Putamen (tissue), 1 donor: ENCODE results near the gene RILPL1.
A peak's percentile ranks its signal among the peaks of the same experiment; 100 is the strongest.
"Not testable (repeated sequence)": the region's sequence is repeated elsewhere in the genome, so short reads cannot be mapped to it uniquely, and the experiment has no call there.

Experiments used
- DNase-seq: peaks from one replicate; pipeline ENCODE4 v3.0.0-alpha.2; 2016; ENCODE audit warnings: low spot score

Gene RILPL1

DNA sequence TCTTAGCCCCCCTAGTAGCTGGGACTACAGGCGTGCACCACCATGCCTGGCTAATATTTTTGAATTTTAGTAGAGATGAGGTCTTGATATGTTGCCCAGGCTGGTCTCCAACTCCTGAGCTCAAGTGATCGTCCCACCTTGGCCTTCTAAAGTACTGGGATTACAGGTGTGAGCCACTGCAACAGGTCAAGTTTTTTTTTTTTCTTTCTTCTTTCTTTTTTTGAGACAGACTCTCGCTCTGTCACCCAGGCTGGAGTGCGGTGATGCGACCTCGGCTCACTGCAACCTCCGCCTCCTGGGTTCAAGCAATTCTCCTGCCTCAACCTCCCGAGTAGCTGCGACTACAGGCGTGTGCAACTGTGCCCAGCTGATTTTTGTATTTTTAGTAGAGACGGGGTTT lies 70.3 kb downstream of the RILPL1 start:
- DNase-seq: not testable (repeated sequence)

DNA sequence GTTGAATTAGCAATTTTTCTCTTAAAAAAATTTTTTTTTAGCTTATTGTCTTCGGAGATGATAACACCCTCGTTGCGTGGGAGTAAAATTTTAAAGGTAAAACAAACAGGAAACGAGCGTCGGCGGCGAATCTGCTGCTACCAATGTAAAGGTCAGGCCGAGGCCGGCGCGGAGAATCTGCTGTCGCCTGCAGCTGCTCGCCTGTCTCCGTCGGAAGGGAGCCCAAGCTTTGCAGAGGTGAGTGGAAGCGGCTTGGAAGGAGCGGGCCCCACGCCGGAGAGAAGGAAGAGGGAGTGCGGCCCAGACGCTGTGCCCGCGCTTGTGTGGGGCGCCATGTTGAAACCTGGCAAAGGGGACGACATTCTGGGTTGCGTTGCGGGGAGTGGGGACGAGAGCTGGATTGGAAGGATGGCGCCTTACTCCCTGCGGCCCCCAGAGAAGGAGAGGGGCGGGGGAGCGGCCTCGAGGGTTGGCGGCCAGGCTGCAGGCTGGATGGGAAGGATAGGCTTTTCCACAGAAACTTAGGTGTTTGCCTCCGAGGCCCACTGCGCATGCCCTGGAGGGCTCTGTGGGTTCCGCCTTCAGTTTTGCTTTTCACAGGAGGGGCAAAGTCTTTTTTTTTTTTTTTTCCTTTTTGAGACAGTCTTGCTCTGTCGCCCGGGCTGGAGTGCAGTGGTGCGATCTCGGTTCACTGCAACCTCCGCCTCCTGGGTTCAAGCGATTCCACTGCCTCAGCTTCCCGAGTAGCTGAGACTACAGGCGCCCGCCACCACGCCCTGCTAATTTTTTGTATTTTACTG lies 75.3 kb downstream of the RILPL1 start, which contains the start of gene SNRNP35:
SNRNP35 (plus strand) TSS at position 160 of the 800 bp plus-strand sequence. CDS start 7,402 bp downstream, outside the sequence.
- DNase-seq: peak; percentile 86

DNA sequence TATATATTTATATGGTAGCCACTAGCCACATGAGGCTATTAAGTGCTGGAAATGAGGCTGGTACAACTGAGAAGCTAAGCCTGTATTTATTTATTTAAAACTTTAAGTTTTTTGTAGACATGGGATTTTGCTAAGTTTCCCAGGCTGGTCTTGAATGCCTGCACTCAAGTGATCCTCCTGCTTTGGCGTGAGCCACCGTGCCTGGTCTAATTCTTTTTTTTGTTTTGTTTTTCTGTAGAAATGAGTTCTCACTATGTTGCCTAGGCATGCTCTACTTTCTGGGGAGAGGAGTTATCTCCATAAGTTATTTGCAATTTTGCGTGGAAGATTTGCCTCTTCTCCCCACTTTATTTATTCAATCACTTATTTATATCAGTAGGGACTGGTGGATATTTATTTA lies 80.4 kb downstream of the RILPL1 start:
- no peak for DNase-seq

DNA sequence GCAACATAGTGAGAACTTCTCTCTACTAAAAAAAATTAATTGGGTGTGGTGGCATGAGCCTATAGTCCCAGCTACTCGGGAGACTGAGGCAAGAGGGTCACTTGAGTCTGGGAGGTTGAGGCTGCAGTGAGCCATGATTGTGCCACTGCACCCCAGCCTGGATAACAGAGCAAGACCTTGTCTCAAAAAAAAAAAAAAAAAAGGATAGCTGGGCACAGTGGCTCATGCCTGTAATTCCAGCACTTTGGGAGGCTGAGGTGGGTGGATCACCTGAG lies 81.3 kb downstream of the RILPL1 start:
- not testable (repeated sequence) for DNase-seq

DNA sequence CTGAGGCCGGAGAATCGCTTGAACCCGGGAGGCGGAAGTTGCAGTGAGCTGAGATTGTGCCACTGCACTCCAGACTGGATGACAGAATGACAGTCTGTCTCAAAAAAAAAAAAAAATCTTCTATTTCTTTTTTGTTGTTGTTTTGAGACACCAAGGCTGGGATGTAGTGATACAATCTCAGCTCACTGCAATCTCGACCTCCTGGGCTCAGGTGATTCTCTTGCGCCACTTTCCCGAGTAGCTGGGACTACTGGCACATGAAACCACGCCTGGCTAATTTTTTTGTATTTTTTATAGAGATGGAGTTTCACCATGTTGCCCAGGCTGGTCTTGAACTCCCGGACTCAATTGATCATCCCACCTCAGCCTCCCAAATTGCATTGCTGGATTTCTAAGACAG lies 82.9 kb downstream of the RILPL1 start:
- no peak for DNase-seq

DNA sequence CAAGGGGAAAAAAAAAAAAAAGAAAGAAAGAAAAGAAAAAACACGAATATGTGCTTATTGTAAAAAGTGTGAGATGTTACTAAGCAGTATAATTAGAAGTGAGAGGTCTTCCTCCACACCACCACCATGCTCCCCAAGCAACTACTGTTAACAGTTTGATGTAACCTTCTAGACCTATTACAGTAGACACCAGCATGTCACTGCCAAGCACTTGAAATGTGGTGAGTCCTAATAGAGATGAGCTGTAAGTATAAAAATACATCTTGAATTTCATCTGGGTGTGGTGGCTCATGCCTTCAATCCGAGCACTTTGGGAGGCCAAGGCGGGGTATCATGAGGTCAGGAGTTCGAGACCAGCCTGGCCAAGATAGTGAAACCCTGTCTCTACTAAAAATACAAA lies 83.7 kb downstream of the RILPL1 start:
- DNase-seq: no peak

DNA sequence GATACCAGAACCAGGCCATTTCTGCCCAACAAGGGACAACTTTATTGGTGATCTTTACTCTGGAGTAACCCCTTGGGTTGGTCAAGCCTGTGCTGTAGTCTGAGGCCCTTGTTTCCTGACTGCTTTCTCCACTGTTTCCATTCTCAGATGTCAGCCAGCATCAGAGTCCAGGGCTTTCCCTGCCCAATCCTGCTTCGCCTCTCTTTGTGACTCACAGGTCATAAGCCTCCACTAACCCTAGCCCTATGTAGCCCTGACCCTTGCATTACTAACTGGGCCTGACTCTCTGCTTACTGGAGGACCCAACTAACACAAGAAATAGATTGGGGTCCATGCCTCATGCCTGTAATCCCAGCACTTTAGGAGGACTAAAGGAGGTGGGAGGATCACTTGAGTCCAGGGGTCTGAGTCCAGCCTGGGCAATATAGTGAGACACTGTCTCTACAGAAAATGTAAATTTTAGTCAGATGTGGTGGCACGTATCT lies 84.2 kb downstream of the RILPL1 start:
- no peak for DNase-seq

DNA sequence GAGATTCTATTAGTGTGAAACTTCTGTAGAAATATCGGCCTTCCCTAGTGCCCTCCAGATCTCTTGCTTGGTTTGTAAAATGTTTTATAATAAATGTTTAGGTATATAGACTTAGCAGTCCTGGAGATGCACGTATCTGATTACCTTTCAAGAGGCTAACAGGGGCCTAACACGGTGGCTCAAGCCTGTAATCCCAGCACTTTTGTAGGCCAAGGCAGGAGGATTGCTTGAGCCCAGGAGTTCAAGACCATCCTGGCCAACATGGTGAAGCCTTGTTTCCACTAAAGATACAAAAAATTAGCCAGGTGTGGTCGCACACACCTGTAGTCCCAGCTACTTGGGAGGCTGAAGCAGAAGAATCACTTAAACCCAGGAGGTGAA lies 87.2 kb downstream of the RILPL1 start:
- no peak for DNase-seq

DNA sequence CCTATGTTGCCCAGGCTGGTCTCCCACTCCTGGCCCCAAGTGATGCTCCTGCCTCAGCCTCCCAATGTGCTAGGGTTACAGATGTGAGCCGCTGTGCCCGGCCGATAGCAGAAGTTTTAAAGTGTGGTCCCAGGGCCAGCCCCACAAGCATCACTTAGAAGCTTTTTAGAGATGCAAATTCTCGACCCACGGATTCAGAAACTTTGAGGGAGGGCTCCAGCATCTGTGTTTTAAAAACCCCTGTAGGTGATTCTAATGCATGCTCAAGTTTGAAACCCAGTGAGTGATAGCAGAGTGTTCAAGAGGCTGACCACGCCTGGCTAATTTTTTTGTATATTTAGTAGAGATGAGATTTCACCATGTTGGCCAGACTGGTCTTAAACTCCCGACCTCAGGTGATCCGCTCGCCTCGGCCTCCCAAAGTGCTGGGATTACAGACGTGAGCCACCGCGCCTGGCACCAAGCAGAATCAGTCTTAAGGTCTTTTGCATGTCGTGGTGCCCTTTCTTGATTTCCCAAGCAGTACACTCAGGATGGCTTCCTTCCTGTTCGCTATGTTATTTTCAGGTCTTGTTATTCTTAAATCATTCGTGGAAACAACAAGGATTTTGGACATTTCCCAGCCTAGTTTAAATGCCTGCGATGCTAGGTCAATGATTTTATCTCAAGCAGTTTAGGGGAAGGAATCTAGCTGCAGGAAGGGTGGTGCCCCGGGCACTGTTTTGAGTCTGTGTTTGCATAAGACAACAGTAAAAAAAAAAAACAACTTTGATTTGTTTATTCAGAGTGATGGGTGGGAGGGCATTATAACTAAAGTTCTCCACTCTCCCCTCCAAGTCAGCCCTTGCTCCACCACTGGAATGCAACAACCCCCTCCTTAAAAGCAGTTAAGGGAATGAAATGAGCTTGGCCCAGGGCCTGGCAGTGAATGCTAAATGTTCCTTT lies 87.9 kb downstream of the RILPL1 start:
- DNase-seq: no peak

DNA sequence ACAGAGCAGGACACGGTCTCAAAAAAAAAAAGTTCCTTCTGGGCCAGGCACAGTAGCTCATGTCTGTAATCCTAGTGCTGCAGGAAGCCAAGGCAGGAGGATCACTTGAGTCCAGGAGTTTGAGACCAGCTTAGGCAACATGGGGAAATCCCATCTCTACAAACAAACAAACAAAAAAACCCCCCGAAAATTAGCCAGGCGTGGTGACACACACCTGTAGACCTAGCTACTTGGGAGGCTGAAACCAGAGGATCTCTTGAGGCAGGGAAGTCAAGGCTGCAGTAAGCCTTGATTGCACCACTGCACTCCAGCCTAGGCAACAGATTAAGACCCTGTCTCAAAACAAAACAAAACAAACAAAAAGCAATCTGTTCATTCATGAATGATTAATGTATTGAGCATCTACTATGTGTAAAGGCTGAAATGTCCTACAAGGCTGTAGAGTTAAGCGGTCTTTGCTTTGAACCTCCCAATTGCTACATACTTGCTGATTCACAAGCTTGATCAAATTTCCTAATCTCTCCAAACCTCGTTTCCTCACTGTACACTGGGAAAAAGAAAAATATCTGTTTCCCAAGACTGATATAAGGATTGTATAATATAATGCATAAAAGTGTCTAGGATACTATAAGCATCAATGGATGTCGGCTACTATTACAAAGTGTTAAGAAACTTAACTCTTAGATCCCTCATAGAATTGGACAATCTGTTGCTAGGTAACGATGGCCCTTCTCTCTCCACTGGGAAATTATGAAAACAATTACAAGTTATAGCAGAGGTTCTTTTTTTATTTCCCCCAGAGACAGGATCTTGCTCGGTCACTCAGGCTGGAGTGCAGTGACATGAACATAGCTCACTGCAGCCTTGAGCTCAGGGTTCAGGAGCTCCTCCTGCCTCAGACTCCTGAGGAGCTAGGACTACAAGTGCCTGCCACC lies 89.2 kb downstream of the RILPL1 start:
- DNase-seq: no peak

DNA sequence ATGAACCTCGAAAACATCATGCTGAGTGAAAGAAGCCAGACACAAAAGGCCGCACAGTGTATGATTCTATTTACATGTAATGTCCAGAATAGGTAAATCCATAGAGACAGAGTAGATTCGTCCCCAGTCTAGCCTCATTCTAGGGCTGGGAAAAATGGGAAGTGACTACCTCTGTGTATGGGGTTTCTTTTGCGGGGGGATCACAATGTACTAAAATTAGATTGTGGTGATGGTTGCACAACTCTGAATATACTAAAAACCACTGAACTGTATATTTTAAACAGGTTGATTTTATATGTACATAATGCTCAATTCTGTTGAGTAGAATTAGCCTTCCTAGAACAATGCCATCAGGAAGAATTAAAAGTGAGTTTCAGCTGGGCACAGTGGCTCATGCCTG lies 90.7 kb downstream of the RILPL1 start:
- DNase-seq: no peak

DNA sequence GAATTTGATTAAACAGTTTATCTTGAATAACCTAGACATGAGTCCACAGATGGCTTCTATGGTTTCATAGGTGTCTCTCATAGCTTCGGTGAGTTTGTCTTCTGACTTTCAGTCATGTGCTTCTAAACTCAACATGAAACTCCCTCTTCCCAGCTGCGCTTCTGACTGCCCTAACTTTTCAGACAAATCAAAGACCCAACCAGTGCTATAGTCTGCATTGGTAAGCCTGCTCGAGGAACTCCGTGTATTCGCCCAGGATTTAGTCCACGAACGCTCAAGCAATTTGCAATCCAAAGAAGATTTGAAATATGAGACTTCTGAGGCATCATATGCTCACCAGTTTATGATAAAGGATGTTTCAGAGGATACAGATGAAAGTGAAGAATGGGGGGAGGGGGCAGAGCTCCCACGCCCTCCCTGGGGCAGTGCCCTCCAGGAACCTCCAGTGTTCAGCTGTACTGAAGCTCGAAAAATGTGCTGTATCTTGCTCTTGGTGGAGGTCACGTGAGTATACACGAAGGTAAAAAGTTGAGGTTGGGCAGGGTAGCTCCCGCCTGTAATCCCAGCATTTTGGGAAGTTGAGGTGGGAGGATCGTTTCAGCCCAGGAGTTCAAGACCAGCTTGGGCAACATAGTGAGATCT lies 91.9 kb downstream of the RILPL1 start:
- DNase-seq: no peak

DNA sequence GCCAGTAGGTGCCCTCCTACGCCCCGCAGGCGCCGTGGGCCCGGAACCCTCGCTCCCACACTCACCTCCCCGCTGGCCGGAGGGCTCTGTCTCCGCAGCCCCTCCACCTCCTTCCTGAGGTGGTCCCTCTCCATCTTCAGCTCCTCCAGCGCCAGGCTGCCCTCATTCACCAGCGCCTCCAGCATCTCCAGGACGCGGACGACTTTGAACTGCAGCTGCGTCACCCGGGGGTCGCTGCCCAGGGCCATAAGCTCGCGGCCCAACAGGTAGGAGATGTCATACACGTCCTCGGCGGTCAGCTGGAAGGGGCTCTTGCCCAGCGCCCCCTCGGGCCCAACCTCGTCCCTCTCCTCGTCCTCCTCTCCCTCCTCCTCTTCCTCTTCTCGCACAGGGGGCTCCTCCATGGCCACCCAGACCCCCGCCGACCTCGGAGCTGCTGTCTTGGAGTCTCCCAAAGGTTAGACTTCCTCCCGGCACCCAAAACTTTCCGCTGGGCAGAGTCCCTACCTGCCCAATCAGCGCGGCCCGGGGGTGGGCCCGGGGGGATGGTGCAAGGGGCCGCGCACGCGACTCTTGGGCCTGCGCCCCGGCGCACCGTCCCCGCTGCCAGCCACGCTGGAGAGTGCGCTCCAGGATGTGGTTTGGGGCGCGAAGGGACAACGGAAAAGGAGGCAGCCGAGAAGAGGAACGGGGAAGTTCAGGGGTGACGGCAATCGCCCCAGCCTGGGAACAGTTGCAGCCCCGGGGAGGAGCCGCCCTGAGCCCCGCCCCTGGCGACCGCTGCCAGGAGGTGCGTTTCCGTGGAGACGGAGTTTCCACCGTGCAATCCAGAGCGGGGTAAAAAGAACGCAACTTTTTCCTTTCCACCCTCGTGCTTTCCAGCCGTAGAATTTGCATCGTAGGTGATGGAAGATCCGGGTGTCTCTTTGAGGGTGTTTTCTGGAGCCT lies 97.2 kb downstream of the RILPL1 start, which contains the start of gene RILPL2:
RILPL2 (minus strand) TSS at position 668 of the 948 bp plus-strand sequence; CDS start at position 404, 264 bp downstream.
- DNase-seq: peak; percentile 78

DNA sequence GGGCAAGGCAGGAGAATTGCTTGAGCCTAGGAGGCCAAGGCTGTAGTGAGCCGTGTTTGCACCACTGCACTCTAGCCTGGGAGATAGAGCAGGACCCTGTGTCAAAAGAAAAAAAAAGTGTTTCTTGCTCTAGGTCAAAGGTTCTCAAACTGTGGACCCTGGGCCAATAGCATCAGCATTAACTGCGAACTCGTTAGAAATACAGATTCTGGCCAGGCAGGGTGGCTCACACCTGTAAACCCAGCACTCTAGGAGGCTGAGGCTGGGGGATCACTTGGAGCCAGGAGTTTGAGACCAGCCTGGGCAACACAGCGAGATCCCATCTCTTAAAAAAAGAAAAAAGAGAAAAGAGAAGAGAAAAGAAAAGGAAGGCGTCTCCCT lies 97.9 kb downstream of the RILPL1 start:
- DNase-seq: no peak

DNA sequence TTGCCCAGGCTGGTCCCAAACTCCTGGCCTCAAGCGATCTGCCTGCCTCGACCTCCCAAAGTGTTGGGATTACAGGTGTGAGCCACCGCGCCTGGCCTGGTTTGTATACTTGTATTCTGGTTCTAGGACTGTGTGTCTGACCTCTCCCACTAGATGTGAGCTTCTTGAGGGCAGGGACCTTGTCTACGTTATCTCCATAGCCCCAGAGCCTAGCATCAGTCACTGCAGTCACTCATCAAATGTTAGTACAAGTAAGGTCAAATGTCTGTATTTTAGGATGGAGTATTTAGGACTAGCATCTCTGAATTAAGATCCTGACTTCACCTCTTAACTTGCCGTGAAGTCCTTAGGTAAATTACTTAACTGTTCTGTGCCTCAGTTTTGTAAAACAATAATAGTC lies 99.9 kb downstream of the RILPL1 start:
- DNase-seq: no peak

DNA sequence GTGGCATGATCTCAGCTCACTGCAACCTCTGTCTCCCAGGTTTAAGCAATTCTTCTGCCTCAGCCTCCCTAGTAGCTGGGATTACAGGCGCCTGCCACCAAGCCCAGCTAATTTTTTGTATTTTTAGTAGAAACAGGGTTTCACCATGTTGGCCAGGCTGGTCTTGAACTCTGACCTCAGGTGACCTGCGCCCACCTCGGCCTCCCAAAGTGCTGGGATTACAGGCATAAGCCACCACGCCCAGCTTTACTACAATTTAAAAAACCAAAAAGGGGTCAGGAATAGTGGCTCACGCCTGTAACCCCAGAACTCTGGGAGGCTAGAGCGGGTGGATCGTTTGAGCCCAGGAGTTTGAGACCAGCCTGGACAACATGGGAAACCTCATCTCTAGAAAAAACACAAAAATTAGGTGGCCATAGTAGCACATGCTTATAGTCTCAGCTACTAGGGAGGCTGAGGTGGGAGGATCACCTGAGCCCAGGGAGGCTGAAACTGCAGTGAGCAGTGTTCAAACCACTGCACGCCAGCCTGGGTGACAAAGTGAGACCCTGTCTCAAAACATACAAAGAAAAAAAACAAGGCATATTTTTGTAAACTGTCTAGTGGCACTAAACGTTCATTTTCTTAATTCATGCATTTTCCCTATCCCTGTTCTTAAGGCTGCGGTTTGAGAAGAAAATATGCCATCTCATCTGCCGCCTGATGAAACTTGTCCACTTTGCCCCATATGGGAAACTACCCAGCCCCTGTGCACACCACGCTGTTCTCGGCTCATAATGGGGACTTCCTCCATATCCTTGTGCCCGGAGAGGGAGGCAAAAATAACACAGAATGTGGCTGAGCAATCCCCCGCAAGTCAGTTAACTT lies 101.3 kb downstream of the RILPL1 start:
- not testable (repeated sequence) for DNase-seq

DNA sequence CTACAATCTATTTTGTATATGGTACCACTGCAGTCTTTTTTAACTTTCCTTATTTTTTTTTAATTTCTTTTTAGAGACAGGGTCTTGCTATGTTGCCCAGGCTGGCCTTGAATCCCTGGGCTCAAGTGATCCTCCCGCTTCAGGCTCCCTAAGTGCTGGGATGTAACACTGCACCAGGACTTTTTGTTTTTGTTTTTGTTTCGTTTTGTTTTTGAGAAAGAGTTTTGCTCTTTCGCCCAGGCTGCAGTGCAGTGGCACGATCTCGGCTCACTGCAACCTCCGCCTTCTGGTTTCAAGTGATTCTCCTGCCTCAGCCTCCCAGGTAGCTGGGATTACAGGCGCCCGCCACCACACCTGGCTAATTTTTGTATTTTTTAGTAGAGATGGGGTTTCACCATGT lies 104.4 kb downstream of the RILPL1 start:
- DNase-seq: not testable (repeated sequence)

DNA sequence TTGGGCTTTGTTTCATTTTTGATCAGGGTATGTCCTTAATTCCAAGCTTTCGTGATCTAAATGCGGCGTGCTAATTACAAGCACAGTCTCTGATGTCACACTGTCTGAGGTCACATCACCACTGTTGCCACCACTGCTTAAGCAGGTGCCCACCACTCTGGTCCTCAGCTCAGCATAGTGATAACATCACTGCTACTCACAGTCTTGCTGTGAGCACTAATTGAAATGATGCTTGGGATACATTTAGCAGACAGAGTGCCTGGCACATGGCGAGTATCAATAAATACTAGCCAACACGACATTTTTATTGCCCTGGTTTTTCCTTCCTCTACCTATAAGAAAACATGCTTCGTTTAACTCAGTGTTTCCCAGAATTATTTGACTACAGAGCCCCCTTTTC lies 104.9 kb downstream of the RILPL1 start:
- DNase-seq: no peak
